ENCODE results near the gene RAI1.

- TF ChIP-seq CTCF (IDR thresholded peaks at IDR 0.05), result no peak
- TF ChIP-seq CHD2 (IDR thresholded peaks at IDR 0.05; ENCODE audit: low read length, partially characterized antibody), result no peak
- TF ChIP-seq RCOR1 (IDR thresholded peaks at IDR 0.05; ENCODE audit: low read depth, low read length), result no peak
Measured at GRCh38 chr17:17738901-17739300, 57.6 kb downstream of the RAI1 start.

All from A549 (cell line).